Right atrium auricular region (tissue), 2 donors: Measurements from ENCODE around the gene SLC4A9. TPM values are rescaled to one million over a fixed set of nuclear protein-coding genes. Genes with fewer than 3 reads are reported as not detected.
"Not testable (repeated sequence)": the region's sequence is repeated elsewhere in the genome, so short reads cannot be mapped to it uniquely, and the experiment has no call there.

Experiments used
- DNase-seq: peaks from one replicate; pipeline ENCODE4 v3.0.0-alpha.2; 2019; ENCODE audit warnings: low spot score
- H3K27ac ChIP-seq, 2 donors: fragments of 200-600 bp; sonication (generic); 1 replicate in 1 of 2; 2 replicates in 1 of 2; pipeline ENCODE4 v1.5.1; 2016 to 2019
- H3K27me3 ChIP-seq, 2 donors: fragments of 200-600 bp; sonication (generic); one replicate each; pipeline versions ENCODE4 v1.5.1 to v1.6.0; 2017 to 2019
- H3K36me3 ChIP-seq: fragments of 200-600 bp; sonication (generic); one replicate; pipeline ENCODE4 v1.5.1; 2016
- H3K4me1 ChIP-seq, 2 donors: fragments of 200-600 bp; sonication (generic); one replicate each; pipeline versions ENCODE4 v1.5.1 to v1.6.0; 2017 to 2019
- H3K4me3 ChIP-seq, 2 donors: fragments of 200-600 bp; sonication (generic); 1 replicate in 1 of 2; 2 replicates in 1 of 2; pipeline ENCODE4 v1.5.1; 2017 to 2019; ENCODE audit warnings: mild to moderate bottlenecking in 1 of 2, moderate library complexity in 1 of 2
- H3K9me3 ChIP-seq, 2 donors: fragments of 200-600 bp; sonication (generic); one replicate each; pipeline ENCODE4 v1.5.1; 2019
- total RNA-seq, 2 donors: library from RNA; depleted of rRNA; stranded (reverse); fragments of >200 nt; gene quantifications; one replicate each; pipeline ENCODE4 v1.1.0, GENCODE V29; 2016
- TF ChIP-seq, protein P1 (sequence below), 2 donors: fragments of 200-600 bp; sonication (generic); IDR thresholded peaks; one replicate each; pipeline ENCODE4 v1.5.1; 2019; ENCODE audit warnings: antibody characterized with exemption in 2 of 2

Gene SLC4A9
- total RNA-seq, 2 donors from 2014 or later: not detected

DNA sequence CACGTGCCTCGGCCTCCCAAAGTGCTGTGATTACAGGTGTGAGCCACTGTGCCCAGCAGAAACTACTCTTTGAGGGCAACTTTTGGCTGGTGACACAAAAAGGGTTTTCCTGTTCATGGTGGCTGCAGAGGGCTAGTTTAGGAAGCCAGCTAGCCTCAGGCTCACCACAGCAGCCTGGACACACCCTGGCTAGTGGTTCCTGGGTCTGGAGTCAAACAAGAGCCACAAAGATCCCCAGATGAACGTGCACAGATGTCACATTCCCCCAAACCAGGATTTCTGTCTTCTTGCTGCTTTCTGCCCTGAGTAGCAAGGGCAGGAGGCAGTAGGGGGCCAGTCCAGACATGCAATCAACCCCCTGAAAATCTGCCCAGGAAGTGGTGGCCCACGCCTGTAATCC lies 20.4 kb upstream of the SLC4A9 start:
- Histone ChIP-seq H3K36me3 (peaks cover 16% of the 10 kb centered on the region), H3K4me1 (peaks cover 0 to 85% of the 10 kb centered on the region in 2 donors), H3K9me3 (no peaks in the 10 kb centered on the region), H3K27me3 (no peaks in the 10 kb centered on the region), H3K27ac (no peak overlapping the region), H3K4me3 (no peak overlapping the region)
- no peak for DNase-seq
- TF ChIP-seq, protein P1, sequence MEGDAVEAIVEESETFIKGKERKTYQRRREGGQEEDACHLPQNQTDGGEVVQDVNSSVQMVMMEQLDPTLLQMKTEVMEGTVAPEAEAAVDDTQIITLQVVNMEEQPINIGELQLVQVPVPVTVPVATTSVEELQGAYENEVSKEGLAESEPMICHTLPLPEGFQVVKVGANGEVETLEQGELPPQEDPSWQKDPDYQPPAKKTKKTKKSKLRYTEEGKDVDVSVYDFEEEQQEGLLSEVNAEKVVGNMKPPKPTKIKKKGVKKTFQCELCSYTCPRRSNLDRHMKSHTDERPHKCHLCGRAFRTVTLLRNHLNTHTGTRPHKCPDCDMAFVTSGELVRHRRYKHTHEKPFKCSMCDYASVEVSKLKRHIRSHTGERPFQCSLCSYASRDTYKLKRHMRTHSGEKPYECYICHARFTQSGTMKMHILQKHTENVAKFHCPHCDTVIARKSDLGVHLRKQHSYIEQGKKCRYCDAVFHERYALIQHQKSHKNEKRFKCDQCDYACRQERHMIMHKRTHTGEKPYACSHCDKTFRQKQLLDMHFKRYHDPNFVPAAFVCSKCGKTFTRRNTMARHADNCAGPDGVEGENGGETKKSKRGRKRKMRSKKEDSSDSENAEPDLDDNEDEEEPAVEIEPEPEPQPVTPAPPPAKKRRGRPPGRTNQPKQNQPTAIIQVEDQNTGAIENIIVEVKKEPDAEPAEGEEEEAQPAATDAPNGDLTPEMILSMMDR (IDR thresholded peaks at IDR 0.05): no peak

- Histone ChIP-seq H3K36me3 (peaks cover 11% of the 10 kb centered on the region), H3K9me3 (no peaks in the 10 kb centered on the region), H3K4me1 (peaks cover 0 to 92% of the 10 kb centered on the region in 2 donors), H3K27me3 (no peaks in the 10 kb centered on the region), H3K4me3 (no peak overlapping the region), H3K27ac (peak overlapping the region; percentile 75 to 91)
- DNase-seq: no peak
- TF ChIP-seq, protein P1 (IDR thresholded peaks at IDR 0.05): no peak
These were observed 19.3 kb upstream of the SLC4A9 start for GRCh38 chr5:140340605-140341121.

DNA sequence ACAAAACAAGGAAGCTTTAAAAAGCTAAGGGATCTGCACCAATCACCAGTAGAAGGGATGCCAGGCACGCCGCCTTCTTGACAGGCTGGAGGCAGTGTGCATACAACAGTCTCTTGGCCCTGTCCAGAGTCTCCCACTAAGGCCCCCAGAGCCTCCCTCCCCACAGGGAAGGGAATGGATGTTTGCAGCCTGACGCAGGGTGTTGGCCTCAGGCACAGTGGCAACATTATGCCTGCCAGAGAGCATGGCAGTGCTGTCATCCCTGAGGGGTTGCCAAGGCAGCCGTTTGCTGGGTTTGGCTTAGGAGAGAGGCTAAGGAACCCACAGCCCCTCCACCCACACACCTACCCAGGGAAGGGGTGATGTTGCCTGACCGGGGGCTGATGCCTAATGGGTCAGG lies 18.4 kb upstream of the SLC4A9 start:
- TF ChIP-seq, protein P1 (IDR thresholded peaks at IDR 0.05): no peak
- peaks cover 7% of the 10 kb centered on the region for H3K36me3 ChIP-seq
- peaks cover 0 to 84% of the 10 kb centered on the region in 2 donors for H3K4me1 ChIP-seq
- no peak for DNase-seq
- H3K4me3 ChIP-seq: peak overlapping the region in 1 of 2 donors; percentile 13
- no peaks in the 10 kb centered on the region for H3K9me3 ChIP-seq
- H3K27me3 ChIP-seq: no peaks in the 10 kb centered on the region
- H3K27ac ChIP-seq: peak overlapping the region; percentile 75 to 91

DNA sequence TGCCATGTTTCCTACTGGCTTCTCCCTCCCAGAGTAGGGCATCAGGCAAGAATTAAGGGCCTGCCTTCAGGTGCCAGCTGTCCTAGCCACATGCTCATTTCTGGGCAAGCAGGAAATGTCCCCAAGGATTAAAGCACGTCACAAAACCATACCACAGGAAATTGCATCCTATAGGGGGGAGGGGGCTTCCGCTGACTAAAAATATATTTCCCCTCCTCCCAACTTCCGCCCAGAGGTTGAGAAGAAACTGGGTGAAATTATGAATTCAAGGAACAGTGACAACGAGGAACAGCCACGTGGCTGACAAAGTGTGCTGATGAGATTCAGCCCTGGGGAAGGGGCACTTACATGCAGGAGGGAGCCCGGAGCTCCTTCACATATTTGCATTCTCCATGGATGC lies 17.7 kb upstream of the SLC4A9 start:
- Histone ChIP-seq H3K4me3 (peak overlapping the region in 1 of 2 donors; percentile 13), H3K27me3 (no peaks in the 10 kb centered on the region), H3K36me3 (peaks cover 3% of the 10 kb centered on the region), H3K9me3 (no peaks in the 10 kb centered on the region), H3K4me1 (peaks cover 0 to 82% of the 10 kb centered on the region in 2 donors), H3K27ac (peak overlapping the region; percentile 91 to 95)
- TF ChIP-seq, protein P1 (IDR thresholded peaks at IDR 0.05): no peak
- no peak for DNase-seq

GRCh38 chr5:140342896-140343295 lies 17.1 kb upstream of the SLC4A9 start:
- no peak overlapping the region for H3K4me3 ChIP-seq
- TF ChIP-seq, protein P1 (IDR thresholded peaks at IDR 0.05): no peak

GRCh38 chr5:140343849-140344248 lies 16.1 kb upstream of the SLC4A9 start:
- not testable (repeated sequence) for DNase-seq, H3K36me3 ChIP-seq, H3K27me3 ChIP-seq, H3K4me3 ChIP-seq, H3K9me3 ChIP-seq
- Histone ChIP-seq H3K27ac (peak overlapping the region; percentile 91 to 95), H3K4me1 (peaks cover 0 to 82% of the 10 kb centered on the region in 2 donors)

More at GRCh38 chr5:140342896-140343295, 17.1 kb upstream of the SLC4A9 start:
- peak overlapping the region; percentile 91 to 95 for H3K27ac ChIP-seq
- H3K9me3 ChIP-seq: no peaks in the 10 kb centered on the region
- H3K27me3 ChIP-seq: no peaks in the 10 kb centered on the region
- H3K36me3 ChIP-seq: peaks cover 3% of the 10 kb centered on the region
- H3K4me1 ChIP-seq: peaks cover 0 to 83% of the 10 kb centered on the region in 2 donors
- no peak for DNase-seq
